ENCODE results near the gene MAP4K2.
A peak's percentile ranks its signal among the peaks of the same experiment; 100 is the strongest.

Gene MAP4K2

GRCh38 chr11:64810891-64811272, 7.9 kb upstream of the MAP4K2 start:
- DNase-seq = peak; percentile 47

DNA sequence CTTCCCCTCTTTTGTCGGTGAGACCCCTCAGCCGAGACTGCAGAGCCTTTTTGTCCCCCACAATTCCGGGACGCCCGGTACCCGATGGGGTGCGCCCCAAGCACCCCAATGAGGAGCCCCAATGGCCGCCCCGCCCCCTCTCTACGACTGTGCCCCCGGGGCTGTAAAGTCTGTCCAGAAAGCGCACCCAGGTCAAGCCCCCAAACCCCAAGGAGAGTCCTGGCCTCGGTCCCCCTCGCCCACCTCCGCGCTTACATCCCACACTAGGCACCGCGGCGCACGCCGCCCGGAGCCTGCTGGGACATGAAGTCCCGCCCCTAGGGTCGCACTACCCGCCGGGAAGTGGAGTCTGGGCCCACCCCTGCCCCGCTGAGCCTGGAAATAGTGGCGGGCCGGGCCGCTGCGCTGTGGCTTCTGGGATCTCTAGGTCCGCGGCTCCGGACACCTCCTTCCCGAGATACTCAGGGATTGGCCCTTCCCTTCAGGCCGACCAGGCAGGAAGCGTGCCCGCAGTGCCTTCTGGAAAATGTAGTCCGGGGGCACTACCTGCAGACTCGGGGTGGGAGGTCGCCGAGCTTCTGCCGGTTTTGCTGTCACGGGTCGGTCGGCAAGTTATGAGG, 7.4 kb upstream of the MAP4K2 start, which contains the start of gene MEN1:
TSS of gene MEN1 (minus strand) at position 281 of the 620 bp plus-strand sequence. CDS start 442 bp downstream, outside the sequence.
- DNase-seq = peak; percentile 69

DNA sequence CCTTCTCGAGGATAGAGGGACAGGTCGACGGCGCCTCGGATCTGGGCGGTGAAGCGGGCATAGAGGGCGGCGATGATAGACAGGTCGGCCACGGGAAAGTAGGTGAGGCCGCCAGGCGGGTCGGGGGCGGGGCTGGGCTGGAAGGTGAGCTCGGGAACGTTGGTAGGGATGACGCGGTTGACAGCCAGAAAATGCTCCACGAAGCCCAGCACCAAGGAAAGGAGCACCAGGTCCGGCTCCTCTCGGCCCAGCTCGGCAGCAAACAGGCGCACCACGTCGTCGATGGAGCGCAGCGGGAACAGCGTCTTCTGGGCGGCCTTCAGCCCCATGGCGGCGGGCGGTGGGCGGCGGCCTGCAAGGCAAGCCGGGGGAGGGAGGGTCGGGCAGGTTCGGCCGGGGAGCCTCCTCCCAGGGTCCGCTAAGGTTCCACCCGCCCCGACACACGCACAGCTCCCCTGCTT, 6.8 kb upstream of the MAP4K2 start:
- DNase-seq = no peak

- no peak for DNase-seq
Observed at GRCh38 chr11:64805481-64805880, 2.5 kb upstream of the MAP4K2 start.

- DNase-seq = no peak
Observed at GRCh38 chr11:64804346-64805210, 1.6 kb upstream of the MAP4K2 start.

- no peak for DNase-seq
Observed at GRCh38 chr11:64803846-64804345, 882 bp upstream of the MAP4K2 start.

- peak; percentile 24 for DNase-seq
Observed at GRCh38 chr11:64802370-64803157, 450 bp downstream of the MAP4K2 start.

- DNase-seq = no peak
Observed at GRCh38 chr11:64801561-64802369, 1.2 kb downstream of the MAP4K2 start.

GRCh38 chr11:64801158-64801464, 1.9 kb downstream of the MAP4K2 start:
- DNase-seq = no peak

- no peak for DNase-seq
Observed at GRCh38 chr11:64800303-64801157, 2.5 kb downstream of the MAP4K2 start.

DNA sequence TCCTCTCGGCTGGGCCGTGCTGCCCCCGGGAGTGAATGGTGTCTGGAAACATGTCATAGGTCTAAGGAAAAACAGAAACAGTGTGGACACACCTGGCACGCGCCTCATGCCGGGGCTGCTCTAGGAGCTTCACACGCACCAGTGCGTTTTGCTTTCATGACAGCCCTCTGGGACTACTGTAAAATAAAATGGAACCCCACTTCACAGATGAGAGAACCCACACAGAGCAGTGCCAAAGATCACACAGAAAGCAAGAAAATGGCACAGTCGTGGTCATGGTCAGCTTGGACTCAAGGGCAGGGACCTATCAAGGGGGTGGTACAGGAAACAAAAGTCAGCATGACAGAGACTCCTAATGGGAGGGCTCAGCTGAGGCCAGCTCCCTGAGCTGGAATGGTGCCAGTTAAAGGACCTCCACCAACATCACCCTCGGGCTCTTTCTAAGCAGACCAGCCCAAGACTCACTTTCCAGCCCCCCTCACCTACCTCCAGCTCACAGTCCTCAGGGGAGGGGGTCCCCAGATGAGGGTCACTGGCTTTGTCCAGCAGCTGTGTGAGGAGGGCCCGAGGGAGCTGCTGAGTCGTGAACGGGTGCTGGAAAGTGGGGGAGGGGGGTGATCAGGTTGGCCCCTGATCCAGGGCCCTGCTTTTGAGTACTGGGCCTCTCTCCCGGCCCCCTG, 3.3 kb downstream of the MAP4K2 start:
- DNase-seq = no peak

DNA sequence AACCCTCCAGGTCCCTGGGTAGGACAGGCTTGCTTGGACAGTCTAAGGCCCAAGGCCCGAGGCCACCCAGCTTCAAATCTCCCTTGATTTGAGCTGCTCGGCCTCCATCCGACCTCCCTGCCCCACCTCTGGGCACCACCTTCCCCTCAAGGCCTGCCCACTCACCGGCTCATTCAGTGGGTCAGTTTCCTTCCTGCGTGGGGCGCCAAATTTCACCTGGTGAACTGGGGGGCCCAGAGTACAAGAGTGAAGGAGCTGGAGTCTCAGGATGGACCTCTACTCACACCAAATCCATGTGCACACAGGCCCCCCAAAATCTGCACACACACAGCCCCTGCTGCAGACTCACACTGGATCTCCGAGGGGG, 3.8 kb downstream of the MAP4K2 start:
- DNase-seq = no peak

DNA sequence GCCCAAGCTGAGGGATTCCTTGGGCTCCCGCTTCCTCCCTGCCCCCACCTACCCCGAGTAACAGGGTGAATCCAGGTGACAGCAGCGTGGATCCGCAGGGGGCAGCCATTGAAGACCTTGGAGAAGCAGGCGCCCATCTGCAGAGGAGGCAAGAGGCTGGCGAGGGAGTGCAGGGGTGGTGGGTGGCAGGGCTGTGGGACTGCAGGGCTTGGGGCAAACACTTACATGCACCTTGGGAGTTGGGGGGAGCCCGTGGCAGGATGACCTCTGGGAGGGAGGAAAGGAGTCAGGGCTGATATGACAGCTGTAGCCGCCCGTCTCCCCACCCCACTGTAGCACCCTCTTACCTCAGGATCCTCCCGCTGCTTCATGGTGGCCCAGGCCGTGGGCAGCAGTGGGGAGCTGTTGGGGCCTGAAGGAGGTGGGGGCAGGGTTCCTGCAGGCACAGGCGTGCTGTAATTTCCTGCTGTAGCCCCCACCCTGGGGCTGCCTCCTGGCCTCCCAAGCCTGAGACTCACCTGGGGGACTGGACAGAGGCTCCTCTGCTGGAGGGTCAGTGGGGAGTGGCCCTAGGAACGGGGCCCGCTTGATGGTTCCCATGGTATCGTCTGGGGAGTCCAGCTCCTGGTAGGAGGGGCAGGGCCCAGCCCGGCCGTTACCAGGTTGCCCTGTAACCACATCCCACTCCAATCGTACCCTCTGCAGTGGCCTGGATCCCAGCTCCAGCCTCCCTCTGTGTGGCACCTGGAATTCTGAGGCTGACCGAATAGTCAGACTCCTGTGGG, 6.1 kb downstream of the MAP4K2 start:
- no peak for DNase-seq

DNA sequence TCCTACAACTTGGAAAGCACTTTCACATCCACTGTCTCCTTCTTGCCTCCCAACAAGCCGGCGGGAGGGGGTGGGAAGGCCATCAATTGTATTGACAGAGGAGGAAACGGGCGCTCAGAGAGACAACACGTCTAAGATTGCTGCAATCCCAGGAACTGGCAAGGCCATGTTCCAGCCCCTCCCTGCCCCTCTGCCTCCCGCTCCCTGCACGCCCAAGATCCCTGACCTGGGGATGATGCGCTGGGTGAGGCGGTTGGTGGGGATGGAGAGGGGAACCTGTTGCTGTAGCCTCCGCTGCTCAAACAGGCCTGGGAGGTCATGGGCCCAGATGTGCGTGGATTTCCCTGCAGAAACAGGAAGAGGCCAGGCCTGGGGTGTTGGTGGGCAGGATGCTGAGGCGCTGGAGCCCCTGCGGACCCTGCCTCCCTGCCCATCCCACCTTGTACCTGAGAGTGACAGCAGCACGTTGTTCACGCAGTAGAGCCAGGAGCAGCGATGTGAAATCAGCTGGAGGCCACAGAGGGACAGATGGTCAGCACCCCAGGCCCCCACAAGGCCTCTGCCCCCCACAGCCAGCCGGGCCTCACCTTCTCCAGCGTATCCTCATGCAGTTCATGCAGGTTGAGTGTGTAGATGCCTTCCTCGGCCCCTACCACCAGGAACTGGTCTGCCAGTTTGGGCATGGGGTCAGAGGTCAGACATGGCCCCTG, 6.8 kb downstream of the MAP4K2 start:
- no peak for DNase-seq

DNA sequence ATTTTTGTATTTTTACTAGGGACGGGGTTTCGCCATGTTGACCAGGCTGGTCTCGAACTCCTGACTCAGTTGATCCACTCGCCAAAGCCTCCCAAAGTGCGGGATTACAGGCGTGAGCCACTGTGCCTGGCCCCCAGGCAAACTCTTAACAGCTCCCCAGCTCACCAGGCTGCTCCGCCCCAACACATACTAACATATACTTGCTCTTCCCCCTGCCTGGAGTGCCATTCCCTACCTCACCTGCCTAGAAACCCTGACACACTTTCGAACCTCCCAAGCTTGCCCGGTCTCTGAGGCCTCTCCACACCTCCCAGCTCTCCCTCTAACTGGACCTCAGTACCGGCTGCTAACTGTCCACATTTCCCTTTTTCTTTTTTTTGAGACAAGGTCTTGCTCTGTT, 8.5 kb downstream of the MAP4K2 start:
- DNase-seq = no peak

DNA sequence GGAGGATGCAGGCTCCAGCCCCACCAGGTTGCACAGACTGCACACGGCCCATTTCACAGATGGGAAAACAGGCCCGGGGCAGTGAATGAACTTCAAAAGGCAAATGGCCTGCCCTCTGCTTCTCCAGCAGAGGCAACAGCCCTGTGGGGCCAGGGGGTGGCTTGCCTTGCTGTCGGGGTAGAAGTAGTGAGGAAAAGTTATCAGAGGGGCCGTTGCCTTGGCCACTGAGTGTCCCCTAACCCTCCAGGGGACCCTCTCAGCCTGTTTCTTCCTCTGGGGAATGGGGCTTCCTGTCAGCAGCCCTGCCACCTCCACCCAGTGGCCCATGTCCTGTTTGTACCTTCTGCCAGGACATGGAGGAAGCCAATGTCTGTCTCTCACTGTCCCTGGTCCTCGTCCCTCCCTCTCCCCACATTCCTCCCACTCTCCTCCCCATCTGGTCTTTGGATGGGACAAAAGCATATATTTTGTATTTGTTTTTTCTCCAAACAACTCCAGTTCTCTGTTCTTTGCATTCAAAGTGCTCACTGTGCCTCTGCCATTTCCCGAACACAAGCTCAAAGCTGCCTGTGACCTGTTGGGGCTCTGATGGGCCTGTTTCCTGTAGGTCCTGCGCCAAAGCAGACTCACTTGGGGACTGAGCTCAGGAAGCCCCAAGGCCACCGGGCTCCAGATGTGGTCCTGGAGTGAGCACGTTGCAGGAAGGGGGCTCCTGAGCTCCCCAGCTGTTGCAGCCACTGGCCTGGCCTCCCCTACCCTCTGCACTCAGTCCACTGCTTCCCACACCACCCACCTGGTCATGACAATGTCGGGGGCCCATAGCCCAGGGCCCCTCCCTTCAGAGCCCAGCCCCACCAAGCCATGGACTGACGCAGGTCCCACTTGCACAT, 9.5 kb downstream of the MAP4K2 start:
- no peak for DNase-seq

DNA sequence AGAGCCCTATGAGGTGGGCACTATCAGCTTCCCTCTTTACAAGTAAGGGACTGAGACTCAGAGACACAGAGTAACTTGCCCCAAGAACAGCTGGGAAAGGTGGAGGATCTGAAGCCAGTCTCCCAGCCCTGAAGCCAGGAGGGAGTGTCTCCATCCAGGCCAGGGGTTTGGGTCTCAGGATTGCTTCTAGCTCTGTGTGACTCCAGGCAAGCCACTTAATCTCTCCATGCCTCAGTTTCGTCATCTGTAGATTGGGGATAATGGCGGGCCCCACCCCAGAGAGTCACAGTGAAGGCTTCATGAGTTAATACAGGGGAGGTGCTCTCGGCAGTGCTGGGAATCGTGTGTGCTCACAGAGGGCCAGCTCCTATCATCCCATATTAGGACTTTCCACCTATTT, 10.5 kb downstream of the MAP4K2 start:
- no peak for DNase-seq

DNA sequence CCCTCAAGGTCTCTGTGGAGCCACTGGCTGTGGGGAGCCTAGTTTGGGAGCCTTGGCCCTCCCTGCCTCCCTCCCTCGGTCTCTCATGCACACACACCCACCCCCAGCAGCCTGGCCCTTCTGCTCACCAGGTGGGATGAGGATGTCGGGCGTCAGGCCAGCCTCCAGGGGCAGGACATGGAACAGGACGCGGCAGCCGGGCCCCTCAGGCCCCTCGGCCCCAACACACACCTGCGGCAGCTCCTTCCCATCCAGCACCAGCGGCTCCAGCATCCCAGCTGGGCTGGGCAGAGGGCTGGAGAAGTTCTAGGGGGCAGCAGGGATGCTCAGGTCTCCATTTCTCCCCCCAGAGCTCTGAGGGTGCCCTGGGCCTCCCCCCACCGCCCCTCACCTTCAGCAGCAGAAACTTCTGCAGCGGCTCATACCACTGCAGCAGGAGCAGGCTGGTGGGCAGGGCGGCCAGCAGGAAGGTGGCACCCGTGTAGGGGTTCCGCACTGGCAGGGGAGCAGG, 11.2 kb downstream of the MAP4K2 start:
- no peak for DNase-seq

Measured in effector CD4-positive, alpha-beta T cell (primary cell).